Measurements from ENCODE around the gene KCTD19.

DNA sequence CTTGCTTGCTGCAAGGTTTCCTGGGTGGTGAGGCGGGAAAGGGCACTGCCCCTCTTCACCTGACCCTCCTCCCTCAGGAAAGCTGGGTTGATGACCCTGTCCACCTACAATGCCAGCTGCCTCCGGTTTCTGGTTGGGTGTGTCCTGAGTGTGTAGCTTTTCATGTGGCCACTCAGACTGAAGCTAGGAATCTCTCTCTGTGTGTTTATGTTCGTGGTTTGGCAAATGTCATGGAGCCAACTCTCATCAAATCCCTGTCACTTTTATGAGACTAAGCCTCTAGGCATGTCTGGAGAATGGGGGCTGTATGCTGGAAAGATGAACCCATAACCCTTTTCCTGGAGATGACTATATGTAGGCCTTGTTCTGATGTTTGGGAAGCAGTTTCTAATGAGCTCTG lies 30.1 kb downstream of the KCTD19 start:
- TF ChIP-seq CTCF (conservative IDR thresholded peaks at IDR 0.05) (no peak), ZFX (IDR thresholded peaks at IDR 0.05) (no peak)
